Tibial nerve (tissue), 4 donors: Measurements from ENCODE around the gene IGFBPL1. TPM values are rescaled to one million over a fixed set of nuclear protein-coding genes. Genes with fewer than 3 reads are reported as not detected.

Source experiments
- DNase-seq, 2 donors: peaks; one replicate each; pipeline ENCODE4 v3.0.0-alpha.2; 2019; ENCODE audit warnings: low spot score in 2 of 2
- H3K27ac ChIP-seq, 4 donors: fragments of 200-600 bp; sonication (generic) in 3 of 4; one replicate each; pipeline ENCODE4 v1.5.1; 2017 to 2019; ENCODE audit warnings: mild to moderate bottlenecking in 1 of 4
- H3K27me3 ChIP-seq, 2 donors: fragments of 200-600 bp; sonication (generic) in 1 of 2; one replicate each; pipeline versions ENCODE4 v1.5.1 to v1.6.0; 2017 to 2019
- H3K36me3 ChIP-seq, 3 donors: fragments of 200-600 bp; sonication (generic); one replicate each; pipeline ENCODE4 v1.5.1; 2018 to 2019
- H3K4me1 ChIP-seq, 4 donors: fragments of 200-600 bp; sonication (generic) in 3 of 4; one replicate each; pipeline ENCODE4 v1.5.1; 2017 to 2019
- H3K4me3 ChIP-seq, 4 donors: fragments of 200-600 bp; sonication (generic) in 3 of 4; one replicate each; pipeline ENCODE4 v1.5.1; 2017 to 2019; ENCODE audit warnings: mild to moderate bottlenecking in 1 of 4, moderate library complexity in 1 of 4
- H3K9me3 ChIP-seq, 4 donors: fragments of 200-600 bp; sonication (generic) in 3 of 4; one replicate each; pipeline ENCODE4 v1.5.1; 2017 to 2019
- EP300 ChIP-seq, 2 donors: sonication (generic); formaldehyde crosslinking; IDR thresholded peaks; one replicate each; pipeline ENCODE4 v1.6.1; 2017; ENCODE audit warnings: antibody characterized with exemption in 2 of 2, mild to moderate bottlenecking in 1 of 2
- POLR2A ChIP-seq, 2 donors: fragments of 450-650 bp; IDR thresholded peaks; one replicate each; pipeline ENCODE4 v1.6.1; 2017; ENCODE audit warnings: antibody characterized with exemption in 2 of 2, mild to moderate bottlenecking in 2 of 2, moderate library complexity in 2 of 2
- WGBS, 2 donors: methylation state at CpG; one replicate each; pipeline ENCODE4 v1.1.5; 2018; 5-methylcytosine and 5-hydroxymethylcytosine counted together
- total RNA-seq, 4 donors: library from RNA; depleted of rRNA; stranded (reverse); fragments of >200 nt; gene quantifications; one replicate each; pipeline ENCODE4 v1.1.0, GENCODE V29; 2016
- TF ChIP-seq, protein P1 (sequence below), 5 experiments: fragments of 200-600 bp in 3 of 5; fragments of 450-650 bp in 2 of 5; sonication (generic) in 3 of 5; IDR thresholded peaks; one replicate each; pipeline ENCODE4 v1.5.1; 2016 to 2019; ENCODE audit warnings: antibody characterized with exemption in 5 of 5, mild to moderate bottlenecking in 3 of 5, moderate library complexity in 2 of 5

Gene IGFBPL1
- total RNA-seq, 4 donors from 2014 or later: 0.60 TPM; not detected in 3

DNA sequence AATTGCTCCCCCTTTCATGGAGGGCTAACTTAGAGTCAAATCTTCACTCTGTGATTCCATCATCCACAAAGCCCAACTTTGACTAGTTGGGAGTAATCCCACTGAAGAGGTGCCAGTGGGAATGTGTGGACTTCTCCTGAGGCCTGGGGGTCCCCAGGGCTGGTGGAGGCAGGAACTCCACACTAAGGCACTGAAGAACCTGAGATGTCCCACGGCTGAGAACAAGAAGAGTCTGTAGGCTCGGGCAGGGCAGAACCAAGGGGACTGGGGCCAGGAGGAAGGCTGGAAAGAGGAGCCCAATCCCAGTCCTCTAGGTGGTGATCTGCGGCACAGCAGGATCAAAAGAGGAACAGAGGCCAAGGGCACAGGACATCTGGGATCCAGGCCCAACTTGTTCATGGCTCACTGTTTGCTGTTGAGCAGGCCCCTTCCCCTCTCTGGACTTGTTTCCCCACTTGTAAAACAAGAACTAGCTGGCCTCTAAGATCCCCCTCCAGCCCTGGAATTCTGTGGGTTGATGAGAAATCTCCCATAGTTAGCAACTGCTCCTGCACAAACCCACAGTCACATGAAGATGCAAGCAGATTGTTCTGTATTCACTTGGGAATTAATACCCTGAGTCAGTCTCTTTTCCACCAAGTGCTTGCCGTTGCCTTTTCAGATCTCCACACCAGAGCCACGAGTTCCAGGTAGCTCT lies 64.4 kb downstream of the IGFBPL1 start:
- Histone ChIP-seq H3K4me1 (peaks cover 0 to 6% (median 0%) of the 10 kb centered on the region in 4 donors), H3K27me3 (no peaks in the 10 kb centered on the region), H3K36me3 (no peaks in the 10 kb centered on the region), H3K27ac (no peak overlapping the region), H3K4me3 (no peak overlapping the region), H3K9me3 (no peaks in the 10 kb centered on the region)
- WGBS, 2 donors: 64 to 68% methylated on average over 5 of the region's 5 CpGs
- TF ChIP-seq EP300 (IDR thresholded peaks at IDR 0.05) (no peak), POLR2A (IDR thresholded peaks at IDR 0.05) (no peak)
- TF ChIP-seq, protein P1, sequence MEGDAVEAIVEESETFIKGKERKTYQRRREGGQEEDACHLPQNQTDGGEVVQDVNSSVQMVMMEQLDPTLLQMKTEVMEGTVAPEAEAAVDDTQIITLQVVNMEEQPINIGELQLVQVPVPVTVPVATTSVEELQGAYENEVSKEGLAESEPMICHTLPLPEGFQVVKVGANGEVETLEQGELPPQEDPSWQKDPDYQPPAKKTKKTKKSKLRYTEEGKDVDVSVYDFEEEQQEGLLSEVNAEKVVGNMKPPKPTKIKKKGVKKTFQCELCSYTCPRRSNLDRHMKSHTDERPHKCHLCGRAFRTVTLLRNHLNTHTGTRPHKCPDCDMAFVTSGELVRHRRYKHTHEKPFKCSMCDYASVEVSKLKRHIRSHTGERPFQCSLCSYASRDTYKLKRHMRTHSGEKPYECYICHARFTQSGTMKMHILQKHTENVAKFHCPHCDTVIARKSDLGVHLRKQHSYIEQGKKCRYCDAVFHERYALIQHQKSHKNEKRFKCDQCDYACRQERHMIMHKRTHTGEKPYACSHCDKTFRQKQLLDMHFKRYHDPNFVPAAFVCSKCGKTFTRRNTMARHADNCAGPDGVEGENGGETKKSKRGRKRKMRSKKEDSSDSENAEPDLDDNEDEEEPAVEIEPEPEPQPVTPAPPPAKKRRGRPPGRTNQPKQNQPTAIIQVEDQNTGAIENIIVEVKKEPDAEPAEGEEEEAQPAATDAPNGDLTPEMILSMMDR (IDR thresholded peaks at IDR 0.05): no peak
- no peak for DNase-seq

DNA sequence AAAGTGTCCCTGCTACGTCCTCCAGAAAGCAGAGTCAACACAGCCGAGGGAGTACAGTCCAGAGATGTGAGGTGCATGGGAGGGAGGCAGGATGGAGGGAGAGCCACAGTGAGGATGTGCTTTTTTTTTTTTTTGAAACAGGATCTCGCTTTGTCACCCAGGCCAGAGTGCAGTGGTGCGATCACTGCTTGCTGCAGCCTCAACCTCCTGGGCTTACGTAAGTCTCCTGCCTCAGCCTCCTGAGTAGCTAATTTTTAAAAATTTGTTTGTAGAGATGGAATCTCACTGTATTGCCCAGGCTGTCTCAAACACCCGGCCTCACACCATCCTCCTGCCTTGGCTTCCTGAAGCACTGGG lies 65.0 kb downstream of the IGFBPL1 start:
- Histone ChIP-seq H3K9me3 (no peaks in the 10 kb centered on the region), H3K36me3 (no peaks in the 10 kb centered on the region), H3K4me1 (peaks cover 0 to 6% (median 0%) of the 10 kb centered on the region in 4 donors), H3K27ac (no peak overlapping the region), H3K27me3 (no peaks in the 10 kb centered on the region), H3K4me3 (no peak overlapping the region)
- TF ChIP-seq EP300 (IDR thresholded peaks at IDR 0.05) (no peak), POLR2A (IDR thresholded peaks at IDR 0.05) (no peak)
- TF ChIP-seq, protein P1 (IDR thresholded peaks at IDR 0.05): no peak
- no peak for DNase-seq
- 81 to 89% methylated on average over 6 of the region's 6 CpGs for WGBS, 2 donors

DNA sequence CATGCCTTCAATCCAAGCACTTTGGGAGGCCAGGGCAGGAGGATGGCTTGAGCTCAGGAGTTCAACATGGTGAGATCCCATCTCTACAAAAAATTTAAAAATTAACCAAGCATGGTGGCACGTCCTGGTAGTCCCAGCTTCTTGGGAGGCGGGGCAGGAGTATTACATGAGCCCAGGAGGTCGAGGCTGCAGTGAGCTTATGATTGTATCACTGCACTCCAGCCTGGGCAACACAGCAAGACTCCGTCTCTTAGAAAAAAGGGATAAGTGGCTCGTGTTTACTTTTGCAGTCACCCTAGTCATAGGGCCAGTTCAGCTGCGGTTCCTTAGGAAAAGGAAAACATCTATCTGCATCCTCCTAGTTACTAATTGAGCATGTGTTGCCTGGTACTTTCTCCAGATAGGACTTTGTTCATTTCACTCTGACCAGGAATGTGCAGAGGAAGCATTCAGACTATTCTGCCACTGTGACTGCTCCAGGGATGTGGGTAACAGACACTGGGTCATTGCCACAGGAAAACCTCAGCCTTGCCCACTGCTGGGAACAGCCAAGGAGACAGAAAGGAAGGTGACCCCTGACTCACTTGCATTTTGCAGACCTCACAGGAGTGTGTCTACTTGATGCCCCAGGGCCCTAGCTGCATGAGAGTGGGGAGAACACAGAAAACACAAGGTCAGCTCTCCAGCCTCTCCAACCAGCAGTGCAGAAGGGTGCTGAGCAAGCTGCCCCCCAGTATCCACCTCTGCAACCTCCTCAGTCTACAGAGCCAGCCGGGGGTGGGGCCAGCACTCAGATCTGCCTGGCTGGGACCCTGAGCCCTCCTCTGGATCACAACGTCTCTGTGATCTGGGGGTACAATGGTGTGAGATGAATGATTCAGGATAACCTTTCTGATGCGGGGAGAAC lies 65.6 kb downstream of the IGFBPL1 start:
- no peaks in the 10 kb centered on the region for H3K27me3 ChIP-seq
- 77 to 83% methylated on average over 8 to 9 of the region's 9 CpGs for WGBS, 2 donors
- peaks cover 0 to 6% (median 0%) of the 10 kb centered on the region in 4 donors for H3K4me1 ChIP-seq
- no peak for TF ChIP-seq POLR2A (IDR thresholded peaks at IDR 0.05)
- TF ChIP-seq, protein P1 (IDR thresholded peaks at IDR 0.05): no peak
- no peak for TF ChIP-seq EP300 (IDR thresholded peaks at IDR 0.05)
- no peak for DNase-seq
- no peaks in the 10 kb centered on the region for H3K36me3 ChIP-seq
- H3K27ac ChIP-seq: no peak overlapping the region
- no peak overlapping the region for H3K4me3 ChIP-seq
- H3K9me3 ChIP-seq: no peaks in the 10 kb centered on the region

DNA sequence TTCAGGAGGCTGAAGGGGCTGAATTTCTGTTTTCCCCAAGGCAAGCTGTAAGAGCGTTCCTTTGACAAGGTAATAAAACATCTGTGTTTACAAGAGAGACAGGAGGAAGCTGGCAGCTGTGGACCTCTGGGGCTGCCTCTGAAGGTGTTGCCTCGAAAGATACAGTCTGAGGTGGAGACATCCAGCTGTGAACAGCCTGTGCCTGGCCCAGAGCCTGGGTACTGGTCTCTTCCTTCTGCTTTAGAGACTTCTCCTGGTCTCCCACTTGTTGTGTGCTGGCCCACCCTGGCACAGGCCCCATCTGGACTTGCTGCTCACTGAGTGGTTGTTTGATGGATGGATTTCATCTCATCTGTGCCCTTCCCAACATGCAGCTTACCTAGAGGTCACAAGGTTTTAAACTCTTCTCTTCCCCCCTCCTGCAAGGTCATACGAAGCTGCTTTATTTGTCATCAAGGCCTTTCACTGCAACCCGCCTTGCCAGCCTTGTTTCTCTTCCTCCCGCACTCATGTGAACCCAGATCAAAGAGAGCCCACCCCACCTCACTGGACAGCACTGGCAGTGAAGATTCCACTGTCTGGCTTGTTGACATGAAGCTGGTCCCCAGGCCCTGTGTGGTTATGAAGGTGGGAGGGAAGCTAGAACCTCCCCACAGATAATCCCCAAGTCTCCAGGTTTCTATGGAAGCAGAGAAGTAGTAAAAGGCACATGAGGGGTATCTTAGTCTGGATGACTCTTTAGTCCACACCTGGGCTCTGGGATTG lies 66.7 kb downstream of the IGFBPL1 start:
- H3K9me3 ChIP-seq: no peaks in the 10 kb centered on the region
- H3K36me3 ChIP-seq: no peaks in the 10 kb centered on the region
- no peaks in the 10 kb centered on the region for H3K27me3 ChIP-seq
- DNase-seq: no peak
- no peaks in the 10 kb centered on the region for H3K4me1 ChIP-seq
- TF ChIP-seq, protein P1 (IDR thresholded peaks at IDR 0.05): no peak
- no peak for TF ChIP-seq EP300 (IDR thresholded peaks at IDR 0.05)
- TF ChIP-seq POLR2A (IDR thresholded peaks at IDR 0.05): no peak
- whole genome bisulfite sequencing, 2 donors: 70 to 86% methylated on average over 5 of the region's 5 CpGs
- no peak overlapping the region for H3K27ac ChIP-seq
- H3K4me3 ChIP-seq: no peak overlapping the region
